Measurements from ENCODE around the gene GRAMD1B. TPM values are rescaled to one million over a fixed set of nuclear protein-coding genes. Genes with fewer than 3 reads are reported as not detected.

GRAMD1B gene
- 12.7 TPM for total RNA-seq (2021; ENCODE audit: unreplicated experiment)
- polyA plus RNA-seq (2012): 5.2 and 6.2 TPM in 2 replicates
- Bru-seq, nascent RNA: percentile 68 among the genes with signal in this experiment
- percentile 63 among the genes with signal in this experiment for BruChase-seq, experiment 1, labeled RNA remaining after a 6-hour chase
- percentile 62 among the genes with signal in this experiment for BruChase-seq, experiment 2, labeled RNA remaining after a 2-hour chase
- long read RNA-seq, partial matches to known transcripts: 0 of 6 reads
- long read RNA-seq, other reads (novel, unspliced or antisense): 5 of 6 reads

- H3K4me3 ChIP-seq (replicated peaks in 1 of 2; ENCODE audit: low read depth in 1 of 2, low read length in 2 of 2): no peak within 1 kb of the TSS
- H3K79me2 ChIP-seq (ENCODE audit: insufficient read depth, low read length): no peaks in the 10 kb centered on the region
- H3K36me3 ChIP-seq (ENCODE audit: control insufficient read depth in 1 of 2, insufficient read depth in 2 of 2, low read length in 2 of 2): no peaks in the 10 kb centered on the region
- H3K27me3 ChIP-seq (ENCODE audit: insufficient read depth, low read length): peaks cover 14% of the 10 kb centered on the region
- no peak within 1 kb of the TSS for H3K4me2 ChIP-seq (ENCODE audit: low read length)
- H3K9ac ChIP-seq (ENCODE audit: low read length): no peak within 1 kb of the TSS
- no peaks in the 10 kb centered on the region for H4K20me1 ChIP-seq (ENCODE audit: insufficient read depth)
- H3K27ac ChIP-seq (ENCODE audit: low read depth, low read length): no peak within 1 kb of the TSS
- ChIA-PET CTCF (no interaction called here), RAD21 (ENCODE audit: low non-redundant PET in 1 of 2, low total read pairs in 2 of 2, uncharacterized antibody in 2 of 2, unreplicated experiment in 2 of 2) (no interaction called here), POLR2A (no interaction called here)
- no peak for TF ChIP-seq RAD21 (IDR thresholded peaks at IDR 0.05; ENCODE audit: low read depth)
- BruUV-seq (replicated peaks): no TSS peak
- DNase-seq (ENCODE audit: low read depth, low spot score) (no peak), ATAC-seq (no peak)
- no peaks in the 10 kb centered on the region for H3K9me3 ChIP-seq (ENCODE audit: control insufficient read depth in 1 of 2, insufficient read depth in 1 of 2, low read depth in 1 of 2, low read length in 2 of 2)
- H2AFZ ChIP-seq (ENCODE audit: low read depth, low read length, poor library complexity, severe bottlenecking): no peak within 1 kb of the TSS
- H3K4me1 ChIP-seq (ENCODE audit: control insufficient read depth in 1 of 2, insufficient read depth in 2 of 2, low read length in 2 of 2): no peaks in the 10 kb centered on the region
- intact Hi-C loops (cut with micrococcal nuclease): no loop called here
- no peaks in the 10 kb centered on the region for H3K9me2 ChIP-seq (ENCODE audit: insufficient read depth)
These were observed at the start of gene GRAMD1B for GRCh38 chr11:123429913-123430720. Gene GRAMD1B, plus strand, starts transcription at chr11:123430269. Its CDS starts 524 bp downstream, at chr11:123430793.

GRCh38 chr11:123381149-123381548 is 48.9 kb upstream of the GRAMD1B start:
- BruUV-seq (replicated peaks): no TSS peak
- Histone ChIP-seq H3K9me3 (ENCODE audit: control insufficient read depth in 1 of 2, insufficient read depth in 1 of 2, low read depth in 1 of 2, low read length in 2 of 2) (no peaks in the 10 kb centered on the region), H4K20me1 (ENCODE audit: insufficient read depth) (no peaks in the 10 kb centered on the region), H3K4me3 (replicated peaks in 1 of 2; ENCODE audit: low read depth in 1 of 2, low read length in 2 of 2) (no peak overlapping the region), H3K9me2 (ENCODE audit: insufficient read depth) (no peaks in the 10 kb centered on the region), H2AFZ (ENCODE audit: low read depth, low read length, poor library complexity, severe bottlenecking) (no peak overlapping the region), H3K27ac (ENCODE audit: low read depth, low read length) (no peak overlapping the region), H3K36me3 (ENCODE audit: control insufficient read depth in 1 of 2, insufficient read depth in 2 of 2, low read length in 2 of 2) (no peaks in the 10 kb centered on the region), H3K79me2 (ENCODE audit: insufficient read depth, low read length) (no peaks in the 10 kb centered on the region), H3K4me2 (ENCODE audit: low read length) (no peak overlapping the region), H3K9ac (ENCODE audit: low read length) (no peak overlapping the region), H3K27me3 (ENCODE audit: insufficient read depth, low read length) (peaks cover 26% of the 10 kb centered on the region), H3K4me1 (ENCODE audit: control insufficient read depth in 1 of 2, insufficient read depth in 2 of 2, low read length in 2 of 2) (no peaks in the 10 kb centered on the region)
- CTCF ChIA-PET: no interaction called here
- POLR2A ChIA-PET: no interaction called here
- ATAC-seq (no peak), DNase-seq (ENCODE audit: low read depth, low spot score) (no peak)
- intact Hi-C loops (cut with micrococcal nuclease): no loop called here
- RAD21 ChIA-PET (ENCODE audit: low non-redundant PET in 1 of 2, low total read pairs in 2 of 2, uncharacterized antibody in 2 of 2, unreplicated experiment in 2 of 2): no interaction called here
- TF ChIP-seq RAD21 (IDR thresholded peaks at IDR 0.05; ENCODE audit: low read depth) (no peak), EZH2phosphoT487 (IDR thresholded peaks at IDR 0.05; ENCODE audit: borderline replicate concordance) (no peak), SIN3A (IDR thresholded peaks at IDR 0.05; ENCODE audit: low read depth) (no peak), POLR2A (IDR thresholded peaks at IDR 0.05; ENCODE audit: borderline replicate concordance, extremely low read depth, insufficient read depth, insufficient read length) (no peak), REST (IDR thresholded peaks at IDR 0.05; ENCODE audit: low read depth) (no peak), ELF1 (IDR thresholded peaks at IDR 0.05; ENCODE audit: borderline replicate concordance, low read depth) (no peak), CEBPB (IDR thresholded peaks at IDR 0.05; ENCODE audit: low read depth) (no peak), ZFX (IDR thresholded peaks at IDR 0.05) (no peak), CBX3 (IDR thresholded peaks at IDR 0.05; ENCODE audit: low read depth) (no peak), JUND (IDR thresholded peaks at IDR 0.05) (no peak), SRF (IDR thresholded peaks at IDR 0.05; ENCODE audit: low read depth) (no peak)
